Loucy (cell line): ENCODE measurements around the gene POU5F1.

Source experiments
- CTCF ChIP-seq: fragments of 200-600 bp; sonication (generic); conservative IDR thresholded peaks from 2 replicates; pipeline ENCODE4 v1.5.1; 2014; ENCODE audit warnings: mild to moderate bottlenecking, antibody characterized with exemption, low read length
- EZH2phosphoT487 ChIP-seq: fragments of 200-600 bp; IDR thresholded peaks from 2 replicates; pipeline ENCODE4 v1.6.1; 2018; ENCODE audit warnings: antibody characterized with exemption, mild to moderate bottlenecking, moderate library complexity, borderline replicate concordance

- TF ChIP-seq CTCF (no peak), EZH2phosphoT487 (no peak)
Observed at GRCh38 chr6:31186052-31186734, 15.7 kb upstream of the POU5F1 start.
